ENCODE data around the gene ZNF544.
"Not testable (repeated sequence)": the region's sequence is repeated elsewhere in the genome, so short reads cannot be mapped to it uniquely, and the experiment has no call there.

ZNF544 gene

DNA sequence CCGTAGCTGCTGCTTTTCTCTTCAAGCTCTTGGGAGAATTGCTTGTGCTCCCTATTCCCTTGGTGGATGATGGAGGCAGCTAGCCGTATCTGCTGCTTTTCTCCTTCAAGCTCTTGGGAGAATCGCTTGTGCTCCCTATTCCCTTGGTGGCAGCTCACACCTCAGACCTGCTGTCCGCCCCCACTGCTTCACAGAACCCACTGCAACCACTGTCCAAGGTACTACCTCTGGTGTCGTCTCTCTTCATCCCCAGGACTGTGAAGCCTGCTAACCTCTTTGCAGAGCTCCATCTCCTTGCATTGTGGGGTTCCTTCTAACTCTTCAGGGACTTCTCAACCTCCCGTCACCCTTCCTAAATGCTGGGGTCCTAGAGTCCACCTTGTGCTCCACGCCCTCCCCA lies 71.9 kb downstream of the ZNF544 start:
- FAIRE-seq, result no peak

DNA sequence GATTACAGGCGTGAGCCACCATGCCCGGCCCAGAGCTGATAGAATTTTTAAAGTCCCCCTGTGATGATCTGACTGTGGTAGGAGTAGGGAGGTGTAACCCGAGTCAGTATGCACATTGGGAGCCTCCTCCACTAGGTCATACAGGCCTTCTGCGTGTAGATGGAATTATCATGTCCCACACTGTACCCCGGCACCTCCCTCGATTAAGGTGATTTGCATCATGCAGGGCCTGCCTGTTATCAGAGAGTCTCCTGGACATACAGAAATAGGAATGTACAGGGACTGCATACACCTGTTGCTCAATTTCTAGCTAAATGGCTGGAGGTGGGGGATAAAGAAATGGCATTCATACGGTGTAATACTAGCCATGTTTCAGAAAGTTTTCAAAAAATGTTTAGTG lies 75.5 kb downstream of the ZNF544 start:
- no peak for DNase-seq (ENCODE audit: insufficient read length, low spot score)
- FAIRE-seq, result no peak

More for the DNA sequence above, 71.9 kb downstream of the ZNF544 start:
- no peak for DNase-seq (ENCODE audit: insufficient read length, low spot score)

- DNase-seq (ENCODE audit: insufficient read length, low spot score) (no peak), FAIRE-seq (no peak)
These were observed 76.0 kb downstream of the ZNF544 start for GRCh38 chr19:58304748-58305064.

DNA sequence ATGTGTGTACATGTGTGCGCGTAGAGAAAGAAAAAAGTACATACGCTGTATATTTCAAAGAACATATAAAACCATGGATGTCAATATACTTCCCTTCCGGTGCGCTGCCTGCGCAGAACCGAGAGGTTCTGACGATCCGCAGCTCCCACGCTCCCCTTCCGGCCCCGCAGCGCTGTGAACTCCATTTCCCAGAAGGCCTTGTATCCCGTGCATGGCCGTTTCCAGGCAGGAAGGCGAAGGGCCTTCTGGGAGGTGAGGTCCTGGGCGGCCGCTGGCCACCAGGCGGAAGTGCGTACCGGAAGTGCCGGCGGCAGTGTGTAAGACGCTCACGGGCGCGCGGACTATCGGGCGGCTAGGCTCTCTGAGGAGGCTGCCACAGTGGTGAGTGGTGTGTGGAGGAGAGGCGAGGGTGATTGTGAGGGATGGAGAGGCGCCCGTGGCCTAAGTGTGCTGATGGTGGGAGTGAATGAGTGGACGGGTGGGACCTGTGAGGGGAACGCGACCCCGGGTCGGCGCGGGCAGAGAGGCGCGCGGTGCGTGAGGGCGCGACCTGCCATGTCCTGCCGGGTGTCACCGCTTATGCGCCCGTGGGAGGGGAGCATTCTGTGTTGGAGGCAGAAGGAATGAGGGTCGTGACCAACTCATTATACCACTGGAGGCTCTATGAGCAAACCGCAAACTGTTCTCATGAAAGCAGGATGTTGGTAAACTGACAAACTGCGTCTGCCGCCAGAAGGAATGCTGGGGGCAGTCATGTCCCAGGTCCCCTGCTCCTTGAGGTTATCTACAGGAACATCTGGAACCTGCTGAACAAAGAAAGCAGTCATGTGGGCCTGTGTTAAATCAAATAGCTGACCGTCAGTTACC lies 76.6 kb downstream of the ZNF544 start, which contains the start of gene ERVK3-1:
TSS of gene ERVK3-1 (plus strand) at position 313 of the 867 bp plus-strand sequence. CDS start 6,792 bp downstream, outside the sequence.
- DNase-seq (ENCODE audit: insufficient read length, low spot score), result peak; percentile 96
- peak; percentile 98 for FAIRE-seq

DNA sequence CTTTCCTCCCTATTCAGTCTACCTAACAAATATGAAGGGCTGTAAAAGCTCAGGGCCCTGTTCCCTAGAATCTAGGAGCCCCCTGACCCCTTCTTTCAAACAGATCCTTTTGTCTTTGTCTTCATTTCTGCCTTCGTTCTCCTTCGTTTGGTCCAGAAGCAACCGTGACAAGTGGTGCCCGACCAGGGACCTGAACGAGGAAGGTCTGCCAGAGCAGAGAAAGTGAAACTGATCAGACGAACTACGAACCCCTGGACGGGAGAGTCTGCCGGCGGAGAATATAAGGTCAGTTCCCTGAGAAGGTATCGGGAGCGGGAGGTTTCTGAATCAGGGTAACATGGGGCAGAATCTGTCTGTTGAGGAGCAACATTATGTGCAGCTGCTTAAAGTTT lies 77.2 kb downstream of the ZNF544 start:
- DNase-seq (ENCODE audit: insufficient read length, low spot score), result peak; percentile 16
- FAIRE-seq, result no peak

DNA sequence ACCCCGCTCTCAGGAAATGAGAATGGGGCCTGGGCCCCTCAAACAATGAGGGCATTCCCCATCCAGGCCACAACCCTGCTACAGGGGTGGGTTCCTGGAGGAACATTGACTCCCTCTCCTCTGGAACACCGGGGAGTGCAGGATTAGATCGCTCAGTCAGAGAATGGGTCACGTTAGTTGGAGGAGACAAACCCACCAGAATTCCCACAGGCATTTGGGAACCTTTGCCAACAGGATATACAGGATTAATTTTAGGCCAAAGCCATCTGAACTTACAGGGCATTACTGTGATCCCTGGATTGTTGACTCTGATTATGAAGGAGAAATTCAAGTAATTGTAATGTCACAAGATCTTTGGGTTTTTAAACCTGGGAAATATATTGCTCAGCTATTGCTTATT lies 79.0 kb downstream of the ZNF544 start:
- no peak for FAIRE-seq
- DNase-seq (ENCODE audit: insufficient read length, low spot score), result no peak

DNA sequence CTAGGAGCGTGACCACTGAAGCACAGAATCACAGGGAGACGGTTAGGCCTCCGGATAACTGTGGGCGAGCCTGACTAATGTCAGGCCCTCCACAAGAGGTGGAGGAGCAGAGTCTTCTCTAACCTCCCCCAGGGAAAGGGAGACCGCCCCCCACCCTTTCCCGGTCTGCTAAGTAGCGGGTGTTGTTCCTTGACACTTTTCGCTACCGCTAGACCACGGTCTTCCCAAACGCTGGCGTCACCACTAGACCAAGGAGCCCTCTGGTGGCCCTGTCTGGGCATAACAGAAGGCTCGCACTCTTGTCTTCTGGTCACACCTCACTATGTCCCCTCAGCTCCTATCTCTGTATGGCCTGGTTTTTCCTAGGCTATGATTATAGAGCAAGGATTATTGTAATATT lies 82.0 kb downstream of the ZNF544 start:
- DNase-seq (ENCODE audit: insufficient read length, low spot score); FAIRE-seq: not testable (repeated sequence)

- DNase-seq (ENCODE audit: insufficient read length, low spot score) (no peak), FAIRE-seq (no peak)
These were observed 82.7 kb downstream of the ZNF544 start for GRCh38 chr19:58311345-58311865.

Data from GM19239 (cell line).